Fibroblast of lung (primary cell): Measurements from ENCODE around the gene ADGRE3.

Experiments used
- CTCF ChIP-seq, 2 donors: IDR thresholded peaks in 1 of 2; conservative IDR thresholded peaks in 1 of 2; 1 replicate in 1 of 2; 2 replicates in 1 of 2; pipeline ENCODE4 v1.5.1; 2011 to 2012; ENCODE audit warnings: low read length in 2 of 2, control low read depth in 1 of 2, inconsistent platforms in 1 of 2, low read depth in 1 of 2, mild to moderate bottlenecking in 1 of 2
- EZH2 ChIP-seq: IDR thresholded peaks from 2 replicates; pipeline ENCODE4 v1.5.1; 2012; ENCODE audit warnings: low read length, control low read depth, mild to moderate bottlenecking; ENCODE audit errors: missing control alignments

- no peak for TF ChIP-seq EZH2
- TF ChIP-seq CTCF (conservative IDR thresholded peaks at IDR 0.05 in 1 of 2, IDR thresholded peaks at IDR 0.05 in 1 of 2; ENCODE audit: low read depth in 1 of 2, low read length in 2 of 2): no peak
These were observed 2.8 kb upstream of the ADGRE3 start for GRCh38 chr19:14677464-14677863.
